GM19328 (cell line): ENCODE results near the gene ENTPD8.
"Not testable (repeated sequence)": the region's sequence is repeated elsewhere in the genome, so short reads cannot be mapped to it uniquely, and the experiment has no call there.

Experiments
- ATAC-seq: cut with Tn5 transposase; IDR thresholded peaks from one replicate; pipeline ENCODE4 v1.9.1; 2021; ENCODE audit warnings: mild to moderate bottlenecking, moderate library complexity; ENCODE audit not compliant: unreplicated experiment

Gene ENTPD8

GRCh38 chr9:137477778-137478612 lies 36.8 kb upstream of the ENTPD8 start:
- no peak for ATAC-seq

DNA sequence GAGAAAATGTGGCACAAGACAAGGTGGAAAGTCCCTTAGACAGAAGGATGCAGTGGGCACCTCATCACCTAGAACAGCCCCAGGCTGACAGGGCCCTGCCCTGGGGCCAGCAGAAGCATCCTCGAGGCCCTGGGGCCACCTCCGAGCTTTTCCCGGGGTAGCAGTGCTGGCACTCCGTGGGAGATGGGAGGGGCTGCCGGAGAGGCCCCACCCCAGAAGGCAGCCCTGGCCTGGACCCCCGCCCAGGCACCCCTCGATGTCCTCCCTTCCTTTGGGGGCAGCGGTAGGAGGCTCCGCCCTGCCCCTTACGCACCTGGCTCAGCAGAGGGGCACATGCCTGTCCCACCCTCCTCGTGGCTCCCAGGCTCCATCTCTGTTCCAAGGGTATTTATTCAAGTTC lies 35.7 kb upstream of the ENTPD8 start:
- no peak for ATAC-seq

- no peak for ATAC-seq
Measured at GRCh38 chr9:137475666-137476065, 34.5 kb upstream of the ENTPD8 start.

DNA sequence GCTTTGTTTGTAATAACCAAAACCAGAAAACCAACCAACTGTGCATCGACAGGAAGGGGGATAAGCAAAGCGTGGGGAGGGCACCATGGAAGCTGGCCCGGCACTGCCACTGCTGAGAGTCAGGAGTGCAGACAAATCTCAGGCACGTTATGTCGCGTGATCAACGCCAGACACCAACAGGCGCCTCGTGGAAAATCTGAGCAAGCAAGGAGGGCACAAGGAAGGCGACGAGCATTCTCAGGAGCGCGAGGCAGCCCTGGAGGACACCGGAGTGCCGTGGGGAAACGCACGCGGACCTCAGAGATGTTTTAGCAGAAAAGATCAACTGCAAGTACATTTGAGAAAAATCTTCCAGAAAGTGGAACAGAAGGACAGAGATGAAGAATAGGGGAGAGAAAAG lies 33.1 kb upstream of the ENTPD8 start:
- ATAC-seq = no peak

DNA sequence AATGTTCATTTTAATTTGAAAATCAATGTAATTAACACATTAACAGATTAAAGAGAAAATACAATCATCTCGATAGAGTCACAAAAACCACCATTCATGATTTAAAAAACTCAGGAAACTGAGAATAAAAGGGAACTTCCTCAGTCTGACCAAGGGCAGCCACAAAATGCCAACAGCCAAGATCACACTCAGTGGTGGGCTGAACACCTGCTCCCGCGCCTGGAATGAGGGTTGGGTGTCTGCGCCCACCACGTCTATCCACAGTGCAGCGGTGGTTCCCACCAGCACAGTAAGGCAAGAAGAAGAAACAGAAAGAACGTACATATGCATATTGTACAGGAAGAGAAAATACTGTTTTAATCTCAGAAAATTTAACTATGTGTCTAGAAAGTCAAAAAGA lies 29.6 kb upstream of the ENTPD8 start:
- ATAC-seq = no peak

DNA sequence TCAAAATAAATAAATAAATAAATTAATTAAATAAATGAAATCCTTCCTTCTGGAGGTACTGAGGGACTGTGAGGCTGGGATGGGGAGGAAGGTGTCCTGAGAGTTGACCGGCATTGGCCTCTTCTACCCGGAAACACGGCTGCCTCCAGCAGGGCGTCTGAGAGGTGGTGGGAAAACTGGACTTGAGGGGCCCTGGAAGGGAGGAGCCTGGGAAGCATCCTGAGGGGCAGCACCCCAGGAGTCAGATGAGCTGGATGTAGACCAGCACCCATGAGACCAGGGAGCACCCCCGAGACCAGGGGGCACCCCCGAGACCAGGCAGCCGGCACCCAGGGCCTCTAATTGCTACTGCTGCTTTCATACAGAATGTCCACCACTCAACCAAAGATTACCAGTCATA lies 26.7 kb upstream of the ENTPD8 start:
- no peak for ATAC-seq

DNA sequence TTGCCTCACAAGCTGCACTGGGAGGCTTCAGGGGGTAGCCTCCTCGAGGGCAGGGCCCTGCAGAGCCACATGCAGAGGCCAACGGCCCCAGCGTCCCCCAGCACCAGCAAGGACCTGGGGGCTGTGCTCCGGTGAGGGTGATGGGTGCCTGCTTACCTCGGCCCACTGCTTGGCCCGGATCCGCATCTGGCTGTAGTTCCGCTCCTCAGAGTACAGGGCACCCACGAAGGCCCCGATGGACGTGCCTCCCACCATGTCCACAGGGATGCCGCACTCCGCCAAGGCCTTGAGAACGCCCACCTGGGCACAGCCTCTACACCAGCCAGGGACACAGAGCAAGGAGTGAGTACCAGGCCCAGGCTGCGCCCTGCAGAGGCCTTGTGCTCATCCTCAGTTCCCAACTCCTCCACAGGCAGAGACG lies 26.0 kb upstream of the ENTPD8 start:
- no peak for ATAC-seq

GRCh38 chr9:137466389-137467085 lies 25.4 kb upstream of the ENTPD8 start:
- ATAC-seq = not testable (repeated sequence)

- no peak for ATAC-seq
Measured at GRCh38 chr9:137465720-137466388, 24.7 kb upstream of the ENTPD8 start.

- ATAC-seq = no peak
Measured at GRCh38 chr9:137465000-137465719, 24.0 kb upstream of the ENTPD8 start.

GRCh38 chr9:137464291-137464999 lies 23.3 kb upstream of the ENTPD8 start:
- no peak for ATAC-seq

DNA sequence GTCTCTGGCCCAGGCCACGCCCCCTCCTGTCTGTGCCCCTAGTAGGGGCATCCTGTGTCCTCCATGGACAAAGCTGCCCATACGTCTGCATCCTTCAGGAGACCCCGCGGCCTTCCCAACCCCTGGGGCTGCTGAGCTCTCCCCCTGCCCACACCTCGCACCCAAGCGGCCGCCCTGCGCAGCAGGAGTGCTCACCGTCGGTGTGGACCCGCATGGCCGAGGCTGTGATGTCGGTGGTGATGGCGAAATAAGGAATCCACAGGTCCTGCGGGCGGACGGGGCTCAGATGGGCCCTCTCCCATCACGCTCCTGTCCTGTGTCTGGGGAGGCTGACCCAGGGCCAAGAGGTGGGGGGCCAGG lies 22.8 kb upstream of the ENTPD8 start:
- no peak for ATAC-seq

DNA sequence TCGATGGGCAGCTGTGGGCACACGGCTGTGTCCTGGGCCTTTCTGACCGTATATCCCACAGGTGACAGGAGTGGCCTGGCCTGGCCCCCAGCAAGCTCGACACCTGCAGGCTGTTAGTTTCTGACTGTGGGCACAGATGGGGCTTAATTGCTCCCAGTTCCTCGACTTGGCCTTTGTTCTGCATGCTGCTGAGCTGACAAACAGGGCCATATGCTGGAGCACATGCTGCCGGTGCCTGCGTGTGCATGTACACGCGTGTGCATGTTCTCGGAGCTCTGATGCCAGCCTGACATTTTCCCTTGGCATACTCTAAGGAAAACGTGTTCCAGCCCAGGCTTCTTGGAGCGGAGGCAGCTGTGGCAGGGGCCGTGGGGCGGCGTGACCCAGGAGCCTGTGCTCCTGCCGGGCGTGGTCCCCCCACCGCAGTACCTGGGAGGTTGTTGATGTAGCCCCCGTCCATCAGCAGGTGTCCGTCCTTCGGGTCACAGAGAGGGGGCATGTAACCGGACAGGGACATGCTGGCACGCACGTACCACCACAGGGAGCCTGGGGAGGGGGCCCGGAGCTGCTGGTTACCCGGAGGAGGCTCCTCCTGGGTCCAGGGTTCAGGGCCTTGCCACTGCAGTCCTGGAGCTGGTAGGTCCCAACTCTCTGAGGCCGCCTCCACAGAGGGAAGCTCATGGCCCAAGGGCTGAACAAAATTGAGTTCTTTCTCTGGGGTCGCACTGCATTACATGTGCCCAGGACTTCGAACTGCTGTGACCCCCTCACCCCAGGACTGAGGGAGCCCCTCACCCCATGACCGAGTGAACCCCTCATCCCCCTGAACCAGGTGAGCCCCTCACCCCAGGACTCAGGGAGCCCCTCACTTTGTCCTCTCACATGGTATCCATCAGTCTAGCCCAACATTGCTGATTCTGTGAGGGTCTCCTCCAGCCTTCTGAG lies 22.1 kb upstream of the ENTPD8 start:
- no peak for ATAC-seq

DNA sequence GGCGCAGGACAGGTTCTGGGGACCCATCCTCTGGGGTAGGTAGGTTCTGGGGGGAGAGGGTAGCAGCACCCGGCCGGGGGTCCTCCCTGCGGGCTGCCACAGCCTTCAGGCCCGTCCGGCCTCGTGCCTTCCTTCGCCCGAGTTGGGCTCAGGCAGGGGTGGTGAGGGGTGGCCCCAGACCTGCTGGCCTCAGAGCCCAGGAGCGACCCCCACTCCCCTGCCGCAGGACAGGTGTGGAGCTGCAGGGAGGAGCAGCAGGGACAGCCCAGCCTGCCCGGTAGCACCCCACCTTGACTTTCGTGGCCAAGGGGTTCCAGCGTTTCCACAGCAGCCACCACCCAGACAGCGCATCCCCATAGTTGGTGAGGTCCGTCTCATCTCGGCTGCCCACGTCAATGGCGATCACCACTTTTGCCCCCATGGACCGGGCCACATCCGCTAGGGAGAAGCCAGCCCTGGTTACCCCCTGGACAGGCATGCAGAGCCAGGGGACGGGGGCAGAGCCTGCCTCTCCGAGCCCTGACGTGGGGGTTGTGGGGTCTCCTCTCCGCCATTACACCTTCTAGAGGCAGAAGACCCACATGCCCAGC lies 21.3 kb upstream of the ENTPD8 start:
- ATAC-seq = no peak

DNA sequence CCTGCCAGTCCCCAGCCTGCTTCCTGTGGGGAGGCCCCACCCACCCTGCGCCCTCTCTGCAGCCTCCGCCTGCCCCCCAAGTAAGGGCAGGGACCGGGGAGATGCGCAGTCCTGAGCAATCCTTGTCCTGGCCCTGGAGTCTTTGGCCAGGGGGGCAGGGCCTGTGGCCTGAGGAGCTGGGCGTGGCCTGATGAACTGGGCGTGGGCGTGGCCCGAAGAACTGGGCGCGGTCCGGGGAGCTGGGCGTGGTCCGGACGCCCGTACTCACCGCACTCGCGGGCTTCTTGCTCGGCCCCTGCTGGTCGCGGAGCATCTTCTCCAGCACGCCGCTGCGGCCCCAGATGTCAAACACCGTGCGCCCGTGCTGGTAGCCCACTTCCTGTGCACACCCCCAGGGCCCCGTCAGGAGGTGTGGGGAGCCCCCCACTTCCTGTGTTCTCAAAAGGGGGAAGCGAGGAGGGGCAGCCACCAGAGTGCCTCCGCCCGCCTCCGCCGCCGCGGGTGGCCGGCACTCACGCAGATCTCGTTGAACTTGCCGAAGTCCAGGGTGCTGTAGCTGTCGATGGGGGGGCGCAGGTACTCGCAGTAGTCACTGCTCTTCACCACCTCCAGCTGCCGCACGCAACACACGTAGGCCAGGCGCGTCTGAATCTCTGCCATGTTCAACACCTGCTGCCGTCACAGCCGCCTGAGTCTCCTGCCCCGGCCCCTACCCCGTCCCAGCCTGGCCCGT lies 20.7 kb upstream of the ENTPD8 start:
- ATAC-seq = no peak

DNA sequence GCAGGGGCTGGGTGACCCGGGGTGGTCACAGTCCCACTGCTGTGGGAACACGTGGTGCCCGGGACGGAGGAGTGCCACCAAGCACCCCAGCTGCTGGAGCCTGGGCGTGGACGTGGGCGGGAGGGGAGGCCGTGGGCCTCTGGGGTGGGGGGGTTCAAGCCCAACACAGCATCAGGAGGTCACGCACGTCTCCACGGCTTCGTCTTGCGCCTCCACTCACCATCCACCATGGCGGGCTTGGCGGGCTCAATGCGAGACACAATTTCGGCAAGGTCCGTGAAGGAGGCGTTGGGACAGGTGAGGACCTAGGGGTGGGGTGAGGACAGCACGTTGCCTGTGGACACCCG lies 20.1 kb upstream of the ENTPD8 start:
- ATAC-seq = no peak

GRCh38 chr9:137460363-137461315 lies 19.5 kb upstream of the ENTPD8 start:
- no peak for ATAC-seq
